BJ (cell line): ENCODE data around the gene MED25. TPM values are rescaled to one million over a fixed set of nuclear protein-coding genes. Genes with fewer than 3 reads are reported as not detected.

Experiments used
- CTCF ChIA-PET: fragments of 350-600 bp; formaldehyde crosslinking; extraction: SDS; loops from one replicate; lab custom pipeline; 2021; ENCODE audit warnings: antibody characterized with exemption, inconsistent platforms; lab: Yijun Ruan, JAX
- POLR2A ChIA-PET: fragments of 300-600 bp; sonication (Branson Sonifier 250); formaldehyde crosslinking; extraction: SDS; loops from one replicate; lab custom pipeline; 2021; ENCODE audit warnings: antibody characterized with exemption; lab: Charles Lee
- DNase-seq: peaks from one replicate; pipeline ENCODE4 v3.0.0-alpha.2; 2011; ENCODE audit warnings: low read depth
- H3K27me3 ChIP-seq: 2 replicates; pipeline ENCODE4 v1.6.0; 2011; ENCODE audit warnings: low read length; ENCODE audit not compliant: control insufficient read depth, insufficient read depth
- H3K36me3 ChIP-seq: 2 replicates; pipeline ENCODE4 v1.5.1; 2011; ENCODE audit warnings: low read length; ENCODE audit not compliant: control insufficient read depth, insufficient read depth
- H3K4me3 ChIP-seq: 2 replicates; pipeline ENCODE4 v1.5.1; 2011; ENCODE audit warnings: low read depth, mild to moderate bottlenecking, control low read depth, low read length
- CTCF ChIP-seq: IDR thresholded peaks from 2 replicates; pipeline ENCODE4 v1.5.1; 2011; ENCODE audit warnings: low read depth, mild to moderate bottlenecking, control low read depth, inconsistent platforms, low read length, moderate library complexity; ENCODE audit not compliant: insufficient read depth
- polyA plus RNA-seq: library from polyadenylated mRNA; depleted of rRNA; stranded (reverse); fragments of >200 nt; gene quantifications from 2 replicates; pipeline ENCODE4 v1.2.3, GENCODE V29; 2011

The MED25 gene
- polyA plus RNA-seq, 1 experiment = 27.7 TPM

- ChIA-PET POLR2A (no interaction called here), CTCF (no interaction called here)
- DNase-seq = no peak
- TF ChIP-seq CTCF = no peak
- H3K36me3 ChIP-seq = peaks cover 47% of the 10 kb centered on the region
- no peak overlapping the region for H3K4me3 ChIP-seq
- H3K27me3 ChIP-seq = no peaks in the 10 kb centered on the region
Measured at GRCh38 chr19:49790866-49791265, 27.2 kb upstream of the MED25 start.

- Histone ChIP-seq H3K4me3 (no peak overlapping the region), H3K27me3 (no peaks in the 10 kb centered on the region), H3K36me3 (peaks cover 57% of the 10 kb centered on the region)
- DNase-seq = no peak
- POLR2A ChIA-PET = no interaction called here
- CTCF ChIA-PET = no interaction called here
- no peak for TF ChIP-seq CTCF
Measured at GRCh38 chr19:49791776-49792445, 26.2 kb upstream of the MED25 start.

GRCh38 chr19:49792829-49793560 is 25.1 kb upstream of the MED25 start:
- H3K36me3 ChIP-seq = peaks cover 56% of the 10 kb centered on the region

GRCh38 chr19:49793561-49793840 is 24.6 kb upstream of the MED25 start:
- POLR2A ChIA-PET = interaction anchor here (0.6 kb wide), 1 partner anchor 825 kb away, joined by 4 read pairs; no protein-coding TSS in a partner anchor
- no peak for TF ChIP-seq CTCF
- CTCF ChIA-PET = interaction anchor here (1.1 kb wide), 1 partner anchor 10 kb away, joined by 4 read pairs; no protein-coding TSS in a partner anchor
- Histone ChIP-seq H3K4me3 (no peak overlapping the region), H3K36me3 (peaks cover 59% of the 10 kb centered on the region), H3K27me3 (no peaks in the 10 kb centered on the region)
- DNase-seq = no peak

More at GRCh38 chr19:49792829-49793560, 25.1 kb upstream of the MED25 start:
- H3K4me3 ChIP-seq = no peak overlapping the region
- CTCF ChIA-PET = interaction anchor here (1.1 kb wide), 1 partner anchor 9 kb away, joined by 4 read pairs; no protein-coding TSS in a partner anchor
- H3K27me3 ChIP-seq = no peaks in the 10 kb centered on the region
- no peak for TF ChIP-seq CTCF
- no peak for DNase-seq
- POLR2A ChIA-PET = interaction anchor here (0.6 kb wide), 1 partner anchor 825 kb away, joined by 4 read pairs; no protein-coding TSS in a partner anchor

- DNase-seq = no peak
- H3K4me3 ChIP-seq = no peak overlapping the region
- POLR2A ChIA-PET = no interaction called here
- TF ChIP-seq CTCF = no peak
- H3K27me3 ChIP-seq = no peaks in the 10 kb centered on the region
- CTCF ChIA-PET = interaction anchor here (1.0 to 1.6 kb wide), 2 partner anchors 10 to 78 kb away, joined by 3 read pairs; no protein-coding TSS in a partner anchor
- H3K36me3 ChIP-seq = peaks cover 65% of the 10 kb centered on the region
Measured at GRCh38 chr19:49795615-49796014, 22.5 kb upstream of the MED25 start.
